A549 treated with Hydrocortisone at 1 μM for 4 hours (cell line): ENCODE data around the gene MMP7. TPM values are rescaled to one million over a fixed set of nuclear protein-coding genes. Genes with fewer than 3 reads are reported as not detected.

Experiments
- total RNA-seq: library from RNA; stranded (reverse); fragments of 200-300 nt; extraction: Qiagen RNA extraction; gene quantifications from 5 replicates; pipeline ENCODE4 v1.2.3, GENCODE V29; 2022

MMP7 gene
- total RNA-seq, result 21.8 to 34.2 TPM (median 23.2 TPM) in 5 replicates

DNA sequence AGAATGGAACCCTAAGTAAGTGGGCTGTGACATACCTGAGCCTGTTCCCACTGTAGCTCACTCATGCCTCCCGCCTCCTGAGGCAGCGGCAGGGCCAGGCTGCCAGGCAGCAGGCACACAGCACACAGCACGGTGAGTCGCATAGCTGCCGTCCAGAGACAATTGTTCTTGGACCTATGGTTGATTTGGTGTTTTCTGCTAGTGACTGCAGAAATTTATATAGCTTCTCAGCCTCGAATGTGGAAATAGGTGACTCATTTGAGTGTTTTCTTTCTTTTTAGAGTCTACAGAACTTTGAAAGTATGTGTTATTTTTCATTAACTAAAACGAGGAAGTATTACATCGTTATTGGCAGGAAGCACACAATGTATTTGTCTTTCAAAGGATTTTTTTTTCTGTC is at the start of gene MMP7:
MMP7 (minus strand) TSS at position 190 of the 400 bp plus-strand sequence; CDS start at position 143, 47 bp downstream.

Other genes starting within 250 kb of the MMP7 start
- 49.4 to 68.8 TPM (median 52.7 TPM) in 5 replicates for gene BIRC3, start 213.3 kb downstream of the MMP7 start, total RNA-seq
- gene BIRC2, start 183.5 kb downstream of the MMP7 start, total RNA-seq, result 29.0 to 39.8 TPM (median 29.9 TPM) in 5 replicates
- 120 to 200 TPM (median 161 TPM) in 5 replicates for gene TMEM123, start 78.0 kb downstream of the MMP7 start, total RNA-seq
- not detected in 5 replicates for gene MMP20, start 94.6 kb upstream of the MMP7 start, total RNA-seq
- not detected in 5 replicates for gene MMP27, start 175.0 kb upstream of the MMP7 start, total RNA-seq
- gene MMP8, start 194.2 kb upstream of the MMP7 start, total RNA-seq, result not detected in 5 replicates
- gene MMP10, start 249.9 kb upstream of the MMP7 start, total RNA-seq, result 0.62 to 1.5 TPM (median 0.96 TPM) in 5 replicates